GM18951 (cell line): ENCODE measurements around the gene MYLK.

ENCODE experiments used
- POLR2A ChIP-seq: IDR thresholded peaks from 4 replicates; pipeline ENCODE4 v1.6.1; 2011; ENCODE audit warnings: mild to moderate bottlenecking; ENCODE audit not compliant: insufficient read length, insufficient read depth; ENCODE audit errors: extremely low read depth
- in situ Hi-C: fragments of 300-500 bp; cut with MboI; formaldehyde crosslinking; loops from one replicate; pipeline ENCODE4 v1.12.0; 2022; ENCODE audit warnings: low sequenced_read_pairs, mixed read lengths, inconsistent platforms; ENCODE audit not compliant: unreplicated experiment

MYLK gene

DNA sequence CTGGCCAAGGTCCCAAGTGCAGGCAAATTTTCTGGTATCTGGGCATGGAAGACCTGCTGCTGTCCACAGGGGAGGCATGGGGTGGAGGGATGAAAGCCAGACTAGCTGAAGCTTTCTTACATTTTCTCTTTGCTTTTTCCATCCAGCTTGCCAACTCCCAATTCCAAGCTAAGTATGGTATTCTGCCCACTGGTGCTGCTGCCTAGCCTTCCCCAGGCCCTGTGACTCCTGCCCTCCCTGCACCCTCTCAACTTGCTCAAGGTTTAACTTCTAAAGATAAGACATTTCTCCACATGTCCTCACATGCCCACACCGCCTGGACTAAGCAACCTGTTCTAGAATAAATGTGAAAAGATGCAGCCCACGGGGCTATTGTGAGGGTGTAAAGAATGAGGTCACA is 239.8 kb downstream of the MYLK start:
- TF ChIP-seq POLR2A, result no peak
- in situ Hi-C loops, result no loop called here

DNA sequence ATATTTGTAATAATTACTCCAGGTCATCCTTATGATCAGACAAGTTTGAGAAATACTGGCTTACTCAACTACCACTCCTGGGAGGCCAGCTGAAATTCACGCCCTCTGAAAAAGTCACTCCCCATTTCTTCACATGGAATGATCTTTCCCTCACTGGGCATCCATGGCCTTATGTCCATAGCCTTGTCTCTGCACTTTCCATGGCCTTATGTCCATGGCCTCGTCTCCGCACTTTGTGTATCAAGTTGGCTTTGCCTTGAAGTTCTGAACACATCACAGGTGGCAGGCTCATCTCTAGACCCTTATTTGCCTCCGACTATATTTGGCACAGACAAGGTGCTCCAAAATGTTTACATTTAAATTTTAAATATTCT is 241.2 kb downstream of the MYLK start:
- in situ Hi-C loops, result no loop called here

DNA sequence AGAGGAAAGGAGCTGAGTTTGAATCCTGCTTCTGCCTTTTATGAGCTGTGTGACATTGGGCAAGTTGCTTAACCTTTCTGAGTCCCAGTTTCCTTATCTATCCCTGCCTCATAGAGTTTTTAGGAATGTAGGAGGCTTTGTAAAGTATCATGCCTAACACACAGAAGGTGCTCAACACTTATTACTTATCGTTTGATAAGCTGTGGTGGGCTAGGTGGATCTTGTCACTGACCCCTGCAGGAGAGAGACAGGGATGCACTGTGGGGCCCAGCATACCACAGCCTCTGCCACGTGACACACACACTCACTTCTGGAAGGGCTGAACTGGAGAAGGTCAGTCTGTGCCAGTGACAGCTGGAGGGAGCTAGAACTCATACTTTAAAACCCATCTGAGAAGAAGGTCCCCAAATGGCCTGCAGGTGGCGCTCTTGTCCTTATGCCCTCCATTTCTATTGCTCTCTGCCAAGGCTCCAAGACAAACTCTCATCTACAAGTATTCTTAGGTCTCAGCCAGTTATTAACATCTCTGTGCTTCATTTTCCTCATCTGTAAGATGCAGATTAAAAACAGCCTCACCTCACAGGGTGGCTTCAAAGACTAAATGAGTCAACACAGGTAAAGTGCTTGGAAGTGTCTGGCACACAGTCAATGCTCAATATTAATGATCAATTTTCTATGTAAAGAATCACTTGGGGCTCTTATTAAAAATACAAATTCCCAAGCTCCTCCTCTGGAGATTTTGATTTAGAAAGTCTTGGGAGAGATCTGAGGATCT is 241.8 kb downstream of the MYLK start:
- in situ Hi-C loops, result no loop called here
- no peak for TF ChIP-seq POLR2A

More for the DNA sequence above, 241.2 kb downstream of the MYLK start:
- no peak for TF ChIP-seq POLR2A

DNA sequence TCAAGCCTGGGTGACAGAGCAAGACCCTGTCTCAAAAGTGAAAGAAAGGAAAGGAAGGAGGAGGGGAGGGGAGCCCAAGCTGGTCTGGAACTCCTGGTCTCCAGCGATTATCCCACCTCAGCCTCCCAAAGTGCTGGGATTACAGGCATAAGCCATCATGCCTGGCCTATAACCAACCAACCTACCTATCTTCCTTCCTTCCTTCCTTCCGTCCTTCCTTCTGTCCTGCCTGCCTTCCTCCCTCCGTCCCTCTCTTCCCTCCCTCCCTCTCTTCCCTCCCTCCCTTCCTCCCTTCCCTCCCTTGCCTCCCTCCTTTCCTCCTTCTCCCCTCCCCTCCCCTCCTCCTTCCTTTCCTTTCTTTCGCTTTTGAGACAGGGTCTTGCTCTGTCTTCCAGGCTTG is 242.6 kb downstream of the MYLK start:
- in situ Hi-C loops, result no loop called here

DNA sequence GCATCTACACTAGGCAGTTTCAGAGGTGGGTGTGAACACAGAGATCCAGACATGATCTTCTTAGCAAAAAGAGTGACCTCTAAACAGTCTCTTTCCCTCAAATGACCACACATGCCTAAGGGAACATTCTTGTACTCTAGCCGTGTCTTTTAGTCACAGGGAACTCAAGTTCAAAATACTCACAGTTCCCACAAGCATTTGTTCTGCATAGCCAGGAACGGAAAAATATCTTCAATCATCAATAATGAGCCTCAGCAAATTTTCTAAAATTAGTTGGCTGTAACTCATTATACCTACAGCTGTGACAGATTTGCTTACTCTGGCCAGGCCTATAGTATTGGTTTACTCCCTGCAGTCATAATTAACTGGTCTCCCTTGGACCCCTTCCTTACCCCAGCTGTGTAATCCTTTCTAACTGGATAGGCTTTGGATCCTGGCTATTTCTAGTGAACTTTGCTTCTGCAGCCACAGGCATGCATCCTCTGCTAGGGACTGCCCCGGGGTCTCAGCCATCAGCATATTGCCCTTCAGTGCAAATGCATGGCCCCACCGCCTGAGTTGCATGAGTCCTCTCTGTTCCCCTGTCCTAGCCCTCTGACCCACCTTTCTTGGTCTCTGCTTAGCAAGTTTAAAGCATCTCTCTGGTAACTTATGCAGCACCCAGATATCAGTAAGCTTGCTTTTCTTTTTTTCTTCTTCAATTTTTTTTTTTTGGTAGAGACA is 243.2 kb downstream of the MYLK start:
- in situ Hi-C loops, result no loop called here
- TF ChIP-seq POLR2A, result no peak

More for the DNA sequence above, 242.6 kb downstream of the MYLK start:
- TF ChIP-seq POLR2A, result no peak

DNA sequence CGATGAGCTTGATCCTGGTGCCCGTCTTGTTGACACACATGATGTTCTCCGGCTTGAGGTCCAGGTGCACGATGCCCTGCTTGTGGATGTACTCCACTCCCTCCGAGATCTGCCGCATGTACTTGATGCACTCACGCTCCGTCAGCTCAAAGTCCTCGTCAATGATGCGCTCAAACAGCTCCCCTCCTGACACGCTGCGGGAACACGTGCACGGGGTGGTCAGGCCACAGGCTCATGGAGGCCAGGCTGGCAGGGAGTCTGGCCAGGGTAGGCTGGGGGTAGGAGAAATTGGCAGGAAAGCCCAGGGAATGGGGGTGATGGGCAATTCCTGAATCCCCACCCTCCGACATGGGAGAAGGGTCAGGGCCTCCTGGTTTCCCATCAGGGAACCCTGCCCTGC is 243.8 kb downstream of the MYLK start:
- no peak for TF ChIP-seq POLR2A
- in situ Hi-C loops, result no loop called here

DNA sequence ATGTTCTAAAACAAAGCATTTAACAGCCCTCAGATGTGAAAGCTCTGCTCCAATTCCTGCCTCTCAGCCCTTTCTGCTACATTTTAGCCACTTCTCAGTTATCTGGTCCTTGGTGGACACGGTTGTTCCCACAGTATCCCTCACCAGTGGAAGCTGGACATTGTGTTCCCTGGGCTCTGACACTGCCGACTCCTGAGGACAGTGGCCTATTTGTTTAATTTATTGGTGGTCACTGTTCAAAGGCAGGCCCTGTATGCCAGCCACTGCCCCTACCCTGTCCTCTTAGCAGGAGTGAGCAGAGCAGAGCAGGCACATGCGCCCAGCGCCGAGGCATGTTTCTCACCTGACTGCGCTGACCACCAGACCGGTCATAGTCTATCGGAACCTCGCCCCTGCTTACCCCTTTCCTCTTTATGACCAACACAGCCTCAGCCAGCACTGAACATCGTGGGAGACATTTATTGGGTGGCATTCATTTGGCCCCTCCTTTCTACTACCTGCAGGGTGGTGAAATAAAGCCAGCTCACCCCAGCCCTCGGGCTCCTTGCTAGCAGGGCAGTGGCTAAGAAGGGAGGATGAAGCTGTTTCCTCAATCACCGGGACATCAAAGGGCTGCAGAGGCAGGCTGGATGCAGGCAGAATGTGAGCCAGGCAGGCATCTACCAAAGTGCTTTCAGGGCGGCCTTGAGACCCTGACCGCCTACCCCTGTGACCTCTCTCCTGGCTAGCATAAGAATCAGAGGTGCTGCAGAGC is 245.0 kb downstream of the MYLK start:
- in situ Hi-C loops, result no loop called here
- TF ChIP-seq POLR2A, result no peak

DNA sequence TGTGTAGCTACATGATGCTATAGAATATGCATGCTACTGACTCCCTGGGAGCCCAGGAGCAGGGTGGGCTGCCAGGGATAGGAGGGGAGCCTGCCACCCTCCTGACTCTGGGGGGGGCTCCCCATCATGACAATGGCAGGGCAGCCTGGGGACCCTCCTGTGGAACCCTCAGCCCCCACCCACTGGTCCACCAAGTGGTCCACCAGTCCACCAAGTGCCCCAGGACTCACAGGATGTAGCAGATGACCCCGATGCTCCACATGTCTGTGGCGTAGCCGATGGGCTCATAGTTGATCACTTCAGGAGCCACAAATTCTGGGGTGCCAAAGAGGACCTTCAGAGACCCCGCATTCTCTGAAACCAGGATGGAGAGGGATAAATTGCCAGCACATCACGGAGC is 246.3 kb downstream of the MYLK start:
- no peak for TF ChIP-seq POLR2A
- in situ Hi-C loops, result no loop called here

DNA sequence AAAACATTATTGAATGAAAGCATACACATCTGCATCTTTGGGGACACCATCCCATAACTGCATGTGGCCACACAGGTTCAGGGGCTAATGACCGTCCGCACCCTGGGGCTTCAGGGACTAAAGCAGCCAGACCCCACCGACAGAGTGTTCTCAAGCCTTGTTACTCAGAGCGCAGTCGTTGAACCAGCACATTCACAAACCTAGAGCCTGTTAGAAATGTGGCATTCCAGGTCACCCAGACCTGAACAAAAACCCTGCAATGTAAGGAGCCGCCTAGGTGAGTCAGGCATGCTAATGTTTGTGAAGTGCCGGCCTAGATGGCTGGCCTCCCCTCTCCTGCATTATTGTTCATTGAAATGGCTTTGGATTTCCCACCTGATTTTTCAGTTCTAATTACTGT is 247.0 kb downstream of the MYLK start:
- no peak for TF ChIP-seq POLR2A
- in situ Hi-C loops, result no loop called here

DNA sequence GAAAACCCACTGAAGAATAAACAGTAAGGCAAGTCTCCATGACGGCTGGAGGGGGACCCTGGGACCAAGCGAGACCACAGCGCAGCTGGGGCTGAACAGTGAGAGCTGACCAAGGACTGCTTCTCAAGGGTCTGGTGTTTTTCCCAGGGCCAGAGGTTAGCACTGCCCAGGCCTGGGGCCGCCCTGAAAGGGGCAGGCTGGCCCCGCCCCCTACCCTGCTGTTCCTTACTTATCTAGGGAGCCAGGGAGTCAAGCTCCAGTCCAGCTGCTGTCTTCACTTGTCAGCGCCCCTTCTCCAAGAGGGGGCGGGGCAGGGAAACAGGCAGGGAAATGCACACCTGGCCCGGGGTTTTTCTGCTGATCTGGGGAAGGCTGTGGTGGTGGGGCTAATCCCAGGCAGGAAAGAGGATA is 247.7 kb downstream of the MYLK start:
- in situ Hi-C loops, result no loop called here
- TF ChIP-seq POLR2A, result no peak

DNA sequence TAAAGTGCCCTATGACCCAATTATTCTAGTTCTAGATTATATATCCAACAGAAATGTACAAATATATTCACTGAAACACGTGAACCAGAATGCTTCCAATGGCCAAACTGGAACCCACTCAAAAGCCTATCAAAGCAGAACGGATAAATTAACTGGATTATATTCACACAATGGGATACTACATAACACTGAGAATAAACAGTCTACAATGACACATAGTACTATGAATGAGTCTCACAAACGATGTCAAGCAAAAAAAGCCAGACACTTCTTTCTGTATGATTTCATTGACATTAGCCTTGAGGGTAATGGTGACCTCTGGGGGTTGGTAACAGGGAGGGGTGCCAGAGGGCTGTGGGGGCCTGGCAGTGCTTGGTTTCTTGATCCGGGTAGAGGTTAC is 248.4 kb downstream of the MYLK start:
- TF ChIP-seq POLR2A, result no peak
- in situ Hi-C loops, result no loop called here

DNA sequence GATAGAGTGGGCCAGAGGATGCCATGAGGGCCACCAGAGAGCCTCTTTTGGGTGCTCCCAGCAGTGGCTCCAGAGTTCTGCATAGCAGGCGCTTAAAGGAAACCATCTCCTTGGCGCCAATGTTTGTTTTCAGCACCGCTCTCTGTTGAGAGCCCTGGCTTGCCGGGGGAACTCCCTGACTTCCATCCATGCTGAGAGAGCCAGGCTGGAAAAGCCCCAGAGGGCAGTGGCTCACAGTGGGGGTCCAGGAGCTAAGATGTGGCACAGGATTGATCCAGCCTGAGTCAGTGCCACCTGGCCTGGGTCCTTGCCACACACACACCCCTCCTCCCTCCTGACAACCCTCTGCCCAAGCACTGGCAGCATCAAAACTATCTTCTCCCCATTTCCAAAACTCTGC is 248.9 kb downstream of the MYLK start:
- in situ Hi-C loops, result no loop called here
- no peak for TF ChIP-seq POLR2A

DNA sequence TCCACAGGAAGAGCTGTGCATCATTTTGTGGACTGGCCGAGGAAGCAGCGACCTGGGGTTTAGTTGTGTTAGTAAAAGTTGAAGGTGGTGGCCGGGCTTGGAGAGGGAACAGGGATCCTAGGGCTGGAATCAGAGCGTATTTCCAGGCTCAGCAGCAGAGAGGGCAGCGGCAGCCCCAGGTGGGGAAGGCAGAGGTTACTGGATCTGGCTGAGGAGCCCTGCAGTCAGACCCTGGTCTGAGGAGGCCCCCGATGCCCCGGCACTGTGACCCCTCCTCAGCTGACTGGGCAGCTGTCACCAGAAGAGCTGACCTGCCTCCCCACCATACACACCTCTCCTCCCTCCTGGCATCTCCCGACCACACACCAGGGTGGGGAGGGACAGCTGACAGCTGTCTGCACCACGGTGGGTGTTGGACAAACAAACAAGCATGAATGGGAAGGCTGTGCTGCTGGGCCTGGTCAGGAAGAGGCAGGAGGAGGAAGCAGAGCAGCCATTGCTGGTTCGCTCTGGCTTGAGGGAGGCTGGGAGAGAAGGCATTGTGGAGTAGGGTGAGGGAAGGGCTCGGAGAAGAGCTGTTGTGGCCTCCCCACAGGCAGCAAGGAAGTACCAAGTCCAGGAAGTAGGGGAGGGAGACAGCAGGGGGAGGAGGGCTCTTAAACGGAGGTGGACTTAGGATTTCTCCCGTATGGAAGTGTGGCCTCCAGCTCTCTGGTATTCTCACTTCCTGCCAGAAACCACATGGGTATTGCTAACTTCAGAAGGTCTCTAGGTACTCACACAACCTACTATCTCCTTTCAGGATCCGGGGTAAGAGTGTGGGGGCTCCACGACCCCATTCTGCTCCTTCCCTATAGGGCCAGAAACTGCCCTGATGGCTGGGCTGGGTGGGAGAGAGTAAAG is 249.7 kb downstream of the MYLK start:
- no peak for TF ChIP-seq POLR2A
- in situ Hi-C loops, result no loop called here

DNA sequence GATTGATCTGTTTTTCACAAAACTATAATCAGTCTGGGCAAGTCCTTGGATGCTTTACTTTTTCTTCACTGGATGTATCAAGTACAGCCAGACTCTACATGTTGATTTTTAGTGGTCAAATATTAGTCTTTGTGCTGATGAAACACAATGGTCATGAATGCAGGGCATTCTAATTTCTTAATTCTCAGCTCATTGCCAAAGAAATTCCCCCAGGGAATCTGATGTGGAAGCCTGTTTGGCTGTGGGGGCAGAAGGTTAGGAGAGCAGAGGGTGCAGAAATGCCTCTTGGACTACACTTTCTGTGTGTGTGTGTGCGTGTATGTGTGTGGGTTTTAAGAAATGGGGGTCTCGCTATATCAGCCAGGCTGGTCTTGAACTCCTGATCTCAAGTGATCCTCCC is 250.6 kb downstream of the MYLK start:
- TF ChIP-seq POLR2A, result no peak
- in situ Hi-C loops, result no loop called here
